ENCODE measurements around the gene HAND1. TPM values are rescaled to one million over a fixed set of nuclear protein-coding genes. Genes with fewer than 3 reads are reported as not detected.

HAND1 gene
- total and polyA plus RNA-seq, 9 of the 15 experiments (the other 6 are each of a cell fraction or from before 2014, with no cell fraction given): not detected

DNA sequence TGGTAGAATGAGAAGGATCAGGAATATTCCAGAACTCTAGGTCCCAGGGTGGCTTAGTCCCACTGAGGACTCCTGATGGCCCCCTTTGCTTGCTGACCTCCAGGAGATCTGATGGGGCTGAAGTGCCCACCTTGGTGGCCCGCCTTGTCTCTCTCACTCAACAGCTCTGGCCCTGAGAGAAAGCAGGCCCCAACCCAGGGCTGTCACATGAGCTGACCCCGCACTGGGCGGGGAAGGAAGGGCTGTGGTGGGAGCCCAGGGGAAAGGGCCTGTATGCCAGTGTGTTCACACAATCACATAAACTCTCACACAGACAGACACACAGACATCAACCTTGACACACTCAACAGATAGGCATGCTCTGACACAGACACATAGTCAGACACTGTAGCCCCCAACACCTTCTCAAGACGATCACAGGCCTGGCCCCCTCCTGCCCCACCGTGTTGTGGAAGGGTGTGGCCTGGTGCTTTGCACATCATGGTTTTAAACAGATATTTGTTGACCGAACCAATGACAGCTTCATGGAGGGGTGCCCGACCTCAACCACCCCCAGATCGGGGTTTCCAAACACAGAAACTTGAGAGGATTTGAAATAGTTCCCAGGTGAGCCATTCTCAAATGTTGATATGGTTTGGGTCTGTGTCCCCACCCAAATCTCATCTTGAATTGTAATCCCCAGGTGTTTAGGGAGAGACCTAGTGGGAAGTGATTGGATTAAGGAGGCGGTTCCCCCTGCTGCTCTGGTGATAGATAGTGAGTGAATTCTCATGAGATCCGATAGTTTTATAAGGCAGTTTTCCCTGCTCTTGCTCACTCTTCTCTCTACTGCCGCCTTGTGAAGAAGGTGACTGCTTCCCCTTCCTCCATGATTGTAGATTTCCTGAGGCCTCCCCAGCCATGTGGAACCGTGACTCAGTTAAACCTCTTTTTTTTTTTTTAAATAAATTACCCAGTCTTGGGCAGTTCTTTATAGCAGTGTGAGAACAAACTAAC is 48.5 kb upstream of the HAND1 start:
- Histone ChIP-seq H3K36me3 (ENCODE audit: control insufficient read depth, insufficient read depth, low read length) (no peaks in the 10 kb centered on the region), H3K4me3 (no peak overlapping the region), H3K4me1 (replicated peaks in 1 of 2; ENCODE audit: control insufficient read depth in 2 of 2, insufficient read depth in 2 of 2, low read length in 2 of 2) (peaks cover 6 to 12% of the 10 kb centered on the region in 2 experiments; a peak in 4 of 5 replicates), H3K4me2 (ENCODE audit: insufficient read depth, low read length) (no peak overlapping the region), H2AFZ (ENCODE audit: low read depth, low read length) (no peak overlapping the region), H3K79me2 (ENCODE audit: control insufficient read depth, insufficient read depth, low read length) (no peaks in the 10 kb centered on the region), H3K27ac (ENCODE audit: extremely low read depth, low read depth, low read length) (no peak overlapping the region), H3K9me1 (ENCODE audit: control insufficient read depth, insufficient read depth, low read length) (no peaks in the 10 kb centered on the region), H3K27me3 (ENCODE audit: control insufficient read depth in 2 of 2, insufficient read depth in 2 of 2, low read length in 2 of 2) (peaks cover 12 to 22% of the 10 kb centered on the region in 2 experiments; a peak in 4 of 5 replicates), H3K9me3 (replicated peaks; ENCODE audit: control insufficient read depth, insufficient read depth, low read depth, low read length) (no peaks in the 10 kb centered on the region; the same call in 1 of the 2 replicates), H4K20me1 (replicated peaks; ENCODE audit: control insufficient read depth, insufficient read depth, low read length) (peaks cover 3% of the 10 kb centered on the region; the same call in 1 of the 2 replicates), H3K9ac (ENCODE audit: insufficient read depth in 1 of 2, low read depth in 2 of 2, low read length in 2 of 2) (no peak overlapping the region)
- DNase-seq (ENCODE audit: extremely low read depth in 1 of 4, low spot score in 3 of 4) (no peak), FAIRE-seq (no peak), ATAC-seq (no peak; the same call in 2 of the 3 replicates)
- in situ Hi-C loops (cut with MboI): no loop called here
- no TSS peak for BruUV-seq (replicated peaks)
- TF ChIP-seq ZNF143 (CRISPR knock-in tag; IDR thresholded peaks at IDR 0.05): no peak
- no peak for TF ChIP-seq SAFB (IDR thresholded peaks at IDR 0.05; ENCODE audit: borderline replicate concordance, low read depth, low read length)
- no peak for TF ChIP-seq HDGF (IDR thresholded peaks at IDR 0.05)
- 0 out of 6 replicates have a peak, but pooled peaks of 1 of the 3 experiments have one; percentile 13 for TF ChIP-seq CTCF (IDR thresholded peaks at IDR 0.05 in 2 of 3, conservative IDR thresholded peaks at IDR 0.05 in 1 of 3; ENCODE audit: insufficient read depth in 2 of 3, low read depth in 1 of 3, low read length in 3 of 3)
- TF ChIP-seq ZZZ3 (IDR thresholded peaks at IDR 0.05): no peak
- no peak for TF ChIP-seq SAP30 (IDR thresholded peaks at IDR 0.05; ENCODE audit: borderline replicate concordance, insufficient read depth, low read depth, low read length, poor library complexity, severe bottlenecking)
- peak; percentile 74 for TF ChIP-seq PRDM10 (IDR thresholded peaks at IDR 0.05; ENCODE audit: partially characterized antibody)
- no peak for TF ChIP-seq DEAF1 (CRISPR knock-in tag; IDR thresholded peaks at IDR 0.05)
- no peak for TF ChIP-seq NRF1 (conservative IDR thresholded peaks at IDR 0.05 in 1 of 2, IDR thresholded peaks at IDR 0.05 in 1 of 2)
- TF ChIP-seq CBFA2T2 (conservative IDR thresholded peaks at IDR 0.05): no peak
- no peak for TF ChIP-seq ZNF586 (CRISPR knock-in tag; conservative IDR thresholded peaks at IDR 0.05)
- ChIA-PET CTCF (ENCODE audit: low intra/inter-chr PET ratio) (no interaction called here), POLR2A (no interaction called here)
- intact Hi-C loops (cut with micrococcal nuclease): loop anchor here (10.0 kb wide), 1 partner anchor 452 kb away; no protein-coding TSS in a partner anchor
- WGBS (ENCODE audit: insufficient coverage, low coverage, missing lambda C conversion rate): 8% methylated on average over 12 of the region's 12 CpGs
